DOHH2 (cell line): ENCODE results near the gene RASA2.

Experiments
- H3F3A ChIP-seq: fragments of 200-600 bp; sonication (generic), shearing (Covaris generic); 2 replicates; pipeline ENCODE4 v1.6.0; 2016; ENCODE audit warnings: antibody characterized with exemption, mild to moderate bottlenecking; ENCODE audit not compliant: control insufficient read depth, insufficient read depth
- H3K27ac ChIP-seq: fragments of 200-600 bp; sonication (generic); 2 replicates; pipeline ENCODE4 v1.5.1; 2014; ENCODE audit warnings: low read depth, mild to moderate bottlenecking, low read length, moderate library complexity
- H3K27me3 ChIP-seq: fragments of 200-600 bp; sonication (generic); 2 replicates; pipeline ENCODE4 v1.6.1; 2014; ENCODE audit warnings: mild to moderate bottlenecking, low read length, mixed read lengths; ENCODE audit not compliant: control insufficient read depth
- H3K36me3 ChIP-seq: fragments of 200-600 bp; sonication (generic); 2 replicates; pipeline ENCODE4 v1.6.1; 2014; ENCODE audit warnings: mild to moderate bottlenecking, low read length, moderate library complexity, mixed read lengths; ENCODE audit not compliant: control insufficient read depth
- H3K4me1 ChIP-seq: fragments of 200-600 bp; sonication (generic); 2 replicates; pipeline ENCODE4 v1.6.1; 2014; ENCODE audit warnings: mild to moderate bottlenecking, low read length, mixed read lengths; ENCODE audit not compliant: control insufficient read depth
- H3K4me2 ChIP-seq: fragments of 200-600 bp; sonication (generic); 2 replicates; pipeline ENCODE4 v1.6.0; 2014; ENCODE audit warnings: mild to moderate bottlenecking, low read length, moderate library complexity
- H3K4me3 ChIP-seq: fragments of 200-600 bp; sonication (generic); 2 replicates; pipeline ENCODE4 v1.5.1; 2014; ENCODE audit warnings: mild to moderate bottlenecking, low read length, mixed read lengths
- H3K79me2 ChIP-seq: fragments of 200-600 bp; sonication (generic); 2 replicates; pipeline ENCODE4 v1.6.1; 2014; ENCODE audit warnings: mild to moderate bottlenecking, low read length, mixed read lengths; ENCODE audit not compliant: control insufficient read depth
- H3K9me2 ChIP-seq: fragments of 200-600 bp; sonication (generic); replicated peaks from 2 replicates; pipeline ENCODE4 v1.6.1; 2014; ENCODE audit warnings: mild to moderate bottlenecking, low read length, mixed read lengths; ENCODE audit not compliant: control insufficient read depth
- H3K9me3 ChIP-seq: fragments of 200-600 bp; sonication (generic); 2 replicates; pipeline ENCODE4 v1.6.1; 2014; ENCODE audit warnings: antibody characterized with exemption, low read length, mixed read lengths; ENCODE audit not compliant: control insufficient read depth, insufficient read depth
- H4K20me1 ChIP-seq: fragments of 200-600 bp; sonication (generic); 2 replicates; pipeline ENCODE4 v1.6.0; 2014; ENCODE audit warnings: low read depth, mild to moderate bottlenecking, antibody characterized with exemption, low read length, moderate library complexity; ENCODE audit not compliant: control insufficient read depth, insufficient read depth
- CTCF ChIP-seq: fragments of 200-600 bp; sonication (generic); IDR thresholded peaks from one replicate; pipeline ENCODE4 v1.5.1; 2014; ENCODE audit warnings: antibody characterized with exemption, mild to moderate bottlenecking, low read depth, low read length; ENCODE audit not compliant: poor library complexity, severe bottlenecking
- EZH2phosphoT487 ChIP-seq: fragments of 200-600 bp; sonication (generic); IDR thresholded peaks from 2 replicates; pipeline ENCODE4 v1.6.1; 2017; ENCODE audit warnings: borderline replicate concordance, mild to moderate bottlenecking, antibody characterized with exemption, low read length, moderate library complexity, mixed read lengths

Gene RASA2

DNA sequence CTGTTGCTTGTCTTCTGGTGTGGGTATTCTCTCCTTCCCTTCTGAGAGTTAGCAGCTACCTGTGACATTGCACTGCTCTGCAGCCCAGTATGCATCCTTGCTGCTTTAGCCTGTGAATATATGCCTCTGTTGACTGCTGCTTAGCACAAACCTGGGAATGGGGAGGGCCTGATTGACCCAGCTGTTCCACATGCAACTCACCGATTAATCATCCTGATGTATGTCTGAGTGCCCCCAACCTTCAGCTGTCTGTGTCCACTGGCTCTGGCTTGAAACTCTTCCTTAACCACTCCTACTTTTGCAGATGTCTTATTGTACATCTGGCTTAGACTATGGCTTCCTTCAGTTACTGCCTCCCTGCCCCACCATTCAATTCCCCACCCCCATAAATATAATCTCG, 119.1 kb downstream of the RASA2 start:
- TF ChIP-seq CTCF (no peak), EZH2phosphoT487 (no peak)
- Histone ChIP-seq H3K4me1 (no peaks in the 10 kb centered on the region), H3K79me2 (no peaks in the 10 kb centered on the region), H3K9me3 (no peaks in the 10 kb centered on the region), H4K20me1 (no peaks in the 10 kb centered on the region), H3K9me2 (no peaks in the 10 kb centered on the region), H3K4me3 (no peak overlapping the region), H3K36me3 (peaks cover 25% of the 10 kb centered on the region), H3K4me2 (no peak overlapping the region), H3K27ac (no peak overlapping the region), H3K27me3 (no peaks in the 10 kb centered on the region), H3F3A (no peaks in the 10 kb centered on the region)

GRCh38 chr3:141608438-141608837, 121.6 kb downstream of the RASA2 start:
- Histone ChIP-seq H3K9me2 (no peaks in the 10 kb centered on the region), H3K4me2 (no peak overlapping the region), H3K79me2 (no peaks in the 10 kb centered on the region), H3K36me3 (peaks cover 35% of the 10 kb centered on the region), H3F3A (no peaks in the 10 kb centered on the region), H3K4me1 (no peaks in the 10 kb centered on the region), H3K27ac (no peak overlapping the region), H3K27me3 (no peaks in the 10 kb centered on the region), H3K4me3 (no peak overlapping the region), H3K9me3 (no peaks in the 10 kb centered on the region), H4K20me1 (no peaks in the 10 kb centered on the region)
- TF ChIP-seq EZH2phosphoT487: no peak
- TF ChIP-seq CTCF: no peak

GRCh38 chr3:141610939-141611338, 124.1 kb downstream of the RASA2 start:
- Histone ChIP-seq H3K79me2 (no peaks in the 10 kb centered on the region), H3K27me3 (no peaks in the 10 kb centered on the region), H3K4me1 (no peaks in the 10 kb centered on the region), H3K36me3 (peaks cover 36% of the 10 kb centered on the region), H3K4me3 (no peak overlapping the region), H3K9me3 (no peaks in the 10 kb centered on the region), H3K27ac (no peak overlapping the region), H3K4me2 (no peak overlapping the region), H3F3A (no peaks in the 10 kb centered on the region), H4K20me1 (no peaks in the 10 kb centered on the region), H3K9me2 (no peaks in the 10 kb centered on the region)
- TF ChIP-seq EZH2phosphoT487: no peak
- TF ChIP-seq CTCF: no peak
